Transverse colon (tissue), 4 donors: ENCODE measurements around the gene CDKN1A.

ENCODE experiments used
- EP300 ChIP-seq: sonication (generic); formaldehyde crosslinking; IDR thresholded peaks from one replicate; pipeline ENCODE4 v1.6.1; 2017; ENCODE audit warnings: antibody characterized with exemption, low read depth
- POLR2AphosphoS5 ChIP-seq, 3 donors: sonication (generic); formaldehyde crosslinking; IDR thresholded peaks; one replicate each; pipeline ENCODE4 v1.6.1; 2016; ENCODE audit warnings: antibody characterized with exemption in 3 of 3
- TF ChIP-seq, protein P1 (sequence below), 5 experiments: fragments of 200-600 bp in 3 of 5; fragments of 450-650 bp in 2 of 5; sonication (generic) in 3 of 5; IDR thresholded peaks; 1 replicate in 2 of 5; 2 replicates in 3 of 5; pipeline ENCODE4 v1.5.1; 2016 to 2017; ENCODE audit warnings: antibody characterized with exemption in 5 of 5, inconsistent platforms in 3 of 5, mild to moderate bottlenecking in 2 of 5, moderate library complexity in 1 of 5

DNA sequence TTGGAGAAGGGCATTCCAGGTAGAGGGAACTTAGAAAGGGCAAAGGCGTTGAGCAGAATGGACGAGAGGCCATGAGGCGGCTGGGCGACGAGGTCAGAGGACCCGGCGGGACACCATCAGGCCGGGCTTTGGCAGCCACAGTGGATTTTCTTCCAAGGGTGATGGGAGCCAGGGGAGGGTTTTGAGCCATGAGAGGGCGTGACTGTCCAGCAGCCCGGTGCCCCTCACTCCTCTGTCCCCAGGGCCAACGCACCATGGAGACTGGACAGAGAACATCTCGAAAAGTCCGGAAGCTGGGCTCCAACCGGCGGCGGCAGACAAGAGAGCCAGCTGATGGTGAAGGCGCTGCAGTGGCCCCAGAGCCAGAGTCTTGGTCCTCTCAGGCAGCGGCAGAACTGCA, 25.5 kb downstream of the CDKN1A start:
- TF ChIP-seq, protein P1, sequence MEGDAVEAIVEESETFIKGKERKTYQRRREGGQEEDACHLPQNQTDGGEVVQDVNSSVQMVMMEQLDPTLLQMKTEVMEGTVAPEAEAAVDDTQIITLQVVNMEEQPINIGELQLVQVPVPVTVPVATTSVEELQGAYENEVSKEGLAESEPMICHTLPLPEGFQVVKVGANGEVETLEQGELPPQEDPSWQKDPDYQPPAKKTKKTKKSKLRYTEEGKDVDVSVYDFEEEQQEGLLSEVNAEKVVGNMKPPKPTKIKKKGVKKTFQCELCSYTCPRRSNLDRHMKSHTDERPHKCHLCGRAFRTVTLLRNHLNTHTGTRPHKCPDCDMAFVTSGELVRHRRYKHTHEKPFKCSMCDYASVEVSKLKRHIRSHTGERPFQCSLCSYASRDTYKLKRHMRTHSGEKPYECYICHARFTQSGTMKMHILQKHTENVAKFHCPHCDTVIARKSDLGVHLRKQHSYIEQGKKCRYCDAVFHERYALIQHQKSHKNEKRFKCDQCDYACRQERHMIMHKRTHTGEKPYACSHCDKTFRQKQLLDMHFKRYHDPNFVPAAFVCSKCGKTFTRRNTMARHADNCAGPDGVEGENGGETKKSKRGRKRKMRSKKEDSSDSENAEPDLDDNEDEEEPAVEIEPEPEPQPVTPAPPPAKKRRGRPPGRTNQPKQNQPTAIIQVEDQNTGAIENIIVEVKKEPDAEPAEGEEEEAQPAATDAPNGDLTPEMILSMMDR (IDR thresholded peaks at IDR 0.05), result no peak
- TF ChIP-seq POLR2AphosphoS5 (IDR thresholded peaks at IDR 0.05) (no peak), EP300 (no peak)
